ENCODE results near the gene ALK.

The ALK gene

GRCh38 chr2:29950481-29950880 lies 29.1 kb upstream of the ALK start:
- no peak overlapping the region for H3K27ac ChIP-seq
- TF ChIP-seq ZFX (IDR thresholded peaks at IDR 0.05) (no peak), CTCF (conservative IDR thresholded peaks at IDR 0.05) (no peak)

GRCh38 chr2:29949042-29949441 lies 27.7 kb upstream of the ALK start:
- H3K27ac ChIP-seq: no peak overlapping the region
- TF ChIP-seq ZFX (IDR thresholded peaks at IDR 0.05): no peak
- no peak for TF ChIP-seq CTCF (conservative IDR thresholded peaks at IDR 0.05)

GRCh38 chr2:29946505-29946904 lies 25.1 kb upstream of the ALK start:
- TF ChIP-seq ZFX (IDR thresholded peaks at IDR 0.05): no peak
- no peak for TF ChIP-seq CTCF (conservative IDR thresholded peaks at IDR 0.05)
- no peak overlapping the region for H3K27ac ChIP-seq

- no peak for TF ChIP-seq ZFX (IDR thresholded peaks at IDR 0.05)
- TF ChIP-seq CTCF (conservative IDR thresholded peaks at IDR 0.05): no peak
- H3K27ac ChIP-seq: no peak overlapping the region
Observed at GRCh38 chr2:29942711-29943110, 21.3 kb upstream of the ALK start.

GRCh38 chr2:29940706-29941105 lies 19.3 kb upstream of the ALK start:
- TF ChIP-seq CTCF (conservative IDR thresholded peaks at IDR 0.05) (no peak), ZFX (IDR thresholded peaks at IDR 0.05) (no peak)
- H3K27ac ChIP-seq: no peak overlapping the region

- TF ChIP-seq CTCF (conservative IDR thresholded peaks at IDR 0.05) (no peak), ZFX (IDR thresholded peaks at IDR 0.05) (no peak)
- H3K27ac ChIP-seq: no peak overlapping the region
Observed at GRCh38 chr2:29936020-29936419, 14.6 kb upstream of the ALK start.

GRCh38 chr2:29931818-29932217 lies 10.4 kb upstream of the ALK start:
- no peak for TF ChIP-seq ZFX (IDR thresholded peaks at IDR 0.05)
- no peak for TF ChIP-seq CTCF (conservative IDR thresholded peaks at IDR 0.05)
- no peak overlapping the region for H3K27ac ChIP-seq
